Fibroblast of lung (primary cell): ENCODE results near the gene PLXNB1.
"Not testable (repeated sequence)": the region's sequence is repeated elsewhere in the genome, so short reads cannot be mapped to it uniquely, and the experiment has no call there.

ENCODE experiments used
- CTCF ChIP-seq, 2 donors: IDR thresholded peaks in 1 of 2; conservative IDR thresholded peaks in 1 of 2; 1 replicate in 1 of 2; 2 replicates in 1 of 2; pipeline ENCODE4 v1.5.1; 2011 to 2012; ENCODE audit warnings: low read length in 2 of 2, control low read depth in 1 of 2, inconsistent platforms in 1 of 2, low read depth in 1 of 2, mild to moderate bottlenecking in 1 of 2
- EZH2 ChIP-seq: IDR thresholded peaks from 2 replicates; pipeline ENCODE4 v1.5.1; 2012; ENCODE audit warnings: low read length, control low read depth, mild to moderate bottlenecking; ENCODE audit errors: missing control alignments

DNA sequence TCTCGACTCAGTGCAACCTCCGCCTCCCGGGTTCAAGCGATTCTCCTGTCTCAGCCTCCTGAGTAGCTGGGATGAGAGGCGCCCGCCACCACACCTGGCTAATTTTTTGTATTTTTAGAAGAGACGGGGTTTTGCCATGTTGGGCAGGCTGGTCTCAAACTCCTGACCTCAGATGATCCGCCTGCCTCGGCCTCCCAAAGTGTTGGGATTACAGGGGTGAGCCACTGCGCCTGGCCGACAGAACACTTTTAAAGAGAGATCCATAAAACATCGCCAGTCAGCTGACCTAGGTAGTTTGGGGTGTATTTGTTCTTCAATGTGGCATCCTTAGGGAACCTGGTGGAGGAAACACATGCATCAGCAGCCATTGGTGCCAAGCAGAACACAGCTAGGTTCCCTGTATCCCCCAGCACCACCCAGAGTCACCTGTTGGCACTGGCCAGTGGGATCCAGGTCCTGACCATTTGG lies 28.4 kb downstream of the PLXNB1 start:
- TF ChIP-seq CTCF (conservative IDR thresholded peaks at IDR 0.05 in 1 of 2, IDR thresholded peaks at IDR 0.05 in 1 of 2; ENCODE audit: low read depth in 1 of 2, low read length in 2 of 2); EZH2: not testable (repeated sequence)
